ENCODE data around the gene DDR1.
"Not testable (repeated sequence)": the region's sequence is repeated elsewhere in the genome, so short reads cannot be mapped to it uniquely, and the experiment has no call there.

Gene DDR1

GRCh38 chr6:30912746-30913520 is 28.6 kb downstream of the DDR1 start:
- in situ Hi-C loops (cut with MboI; ENCODE audit: low sequenced_read_pairs), result no loop called here

GRCh38 chr6:30913721-30914075 is 29.4 kb downstream of the DDR1 start:
- in situ Hi-C loops (cut with MboI; ENCODE audit: low sequenced_read_pairs), result no loop called here

GRCh38 chr6:30914076-30914853 is 29.9 kb downstream of the DDR1 start, which contains the start of gene VARS2:
TSS of gene VARS2 (plus strand) at chr6:30914238. CDS start at chr6:30914837, 599 bp downstream.
- in situ Hi-C loops (cut with MboI; ENCODE audit: low sequenced_read_pairs), result no loop called here

GRCh38 chr6:30914854-30915590 is 30.7 kb downstream of the DDR1 start:
- in situ Hi-C loops (cut with MboI; ENCODE audit: low sequenced_read_pairs), result no loop called here

- in situ Hi-C loops (cut with MboI; ENCODE audit: low sequenced_read_pairs), result no loop called here
Measured at GRCh38 chr6:30915591-30915946, 31.2 kb downstream of the DDR1 start.

GRCh38 chr6:30917041-30917440 is 32.7 kb downstream of the DDR1 start:
- in situ Hi-C loops (cut with MboI; ENCODE audit: low sequenced_read_pairs), result no loop called here

GRCh38 chr6:30917487-30917886 is 33.2 kb downstream of the DDR1 start:
- in situ Hi-C loops (cut with MboI; ENCODE audit: low sequenced_read_pairs), result no loop called here

GRCh38 chr6:30918670-30919069 is 34.4 kb downstream of the DDR1 start:
- in situ Hi-C loops (cut with MboI; ENCODE audit: low sequenced_read_pairs), result no loop called here

GRCh38 chr6:30922447-30922852 is 38.1 kb downstream of the DDR1 start:
- in situ Hi-C loops (cut with MboI; ENCODE audit: low sequenced_read_pairs), result no loop called here

GRCh38 chr6:30924040-30924627 is 39.8 kb downstream of the DDR1 start:
- in situ Hi-C loops (cut with MboI; ENCODE audit: low sequenced_read_pairs), result not testable (repeated sequence)

- in situ Hi-C loops (cut with MboI; ENCODE audit: low sequenced_read_pairs), result no loop called here
Measured at GRCh38 chr6:30926644-30927043, 42.3 kb downstream of the DDR1 start.

GRCh38 chr6:30927080-30927479 is 42.8 kb downstream of the DDR1 start:
- in situ Hi-C loops (cut with MboI; ENCODE audit: low sequenced_read_pairs), result not testable (repeated sequence)

- in situ Hi-C loops (cut with MboI; ENCODE audit: low sequenced_read_pairs), result no loop called here
Measured at GRCh38 chr6:30928677-30929076, 44.4 kb downstream of the DDR1 start.

- in situ Hi-C loops (cut with MboI; ENCODE audit: low sequenced_read_pairs), result no loop called here
Measured at GRCh38 chr6:30930506-30930905, 46.2 kb downstream of the DDR1 start.

- in situ Hi-C loops (cut with MboI; ENCODE audit: low sequenced_read_pairs), result no loop called here
Measured at GRCh38 chr6:30931272-30931671, 47.0 kb downstream of the DDR1 start.

- in situ Hi-C loops (cut with MboI; ENCODE audit: low sequenced_read_pairs), result no loop called here
Measured at GRCh38 chr6:30931969-30932645, 47.8 kb downstream of the DDR1 start, which contains the start of gene SFTA2. TSS of gene SFTA2 (minus strand) at chr6:30932170. CDS start at chr6:30932096, 74 bp downstream.

- in situ Hi-C loops (cut with MboI; ENCODE audit: low sequenced_read_pairs), result no loop called here
Measured at GRCh38 chr6:30932665-30933365, 48.5 kb downstream of the DDR1 start.

GRCh38 chr6:30935018-30935417 is 50.7 kb downstream of the DDR1 start:
- in situ Hi-C loops (cut with MboI; ENCODE audit: low sequenced_read_pairs), result no loop called here

- in situ Hi-C loops (cut with MboI; ENCODE audit: low sequenced_read_pairs), result no loop called here
Measured at GRCh38 chr6:30937265-30937664, 52.9 kb downstream of the DDR1 start.

- in situ Hi-C loops (cut with MboI; ENCODE audit: low sequenced_read_pairs), result no loop called here
Measured at GRCh38 chr6:30938730-30939129, 54.4 kb downstream of the DDR1 start.
